Left lobe of liver (tissue), 2 donors: ENCODE data around the gene FAM98C. TPM values are rescaled to one million over a fixed set of nuclear protein-coding genes. Genes with fewer than 3 reads are reported as not detected.
"Not testable (repeated sequence)": the region's sequence is repeated elsewhere in the genome, so short reads cannot be mapped to it uniquely, and the experiment has no call there.

Source experiments
- ATAC-seq: fragments of 200-7000 bp; cut with Tn5 transposase; one replicate; pipeline ENCODE4 v1.9.1; 2020; ENCODE audit warnings: mild to moderate bottlenecking, moderate library complexity
- DNase-seq: peaks from one replicate; pipeline ENCODE4 v3.0.0-alpha.2; 2020; ENCODE audit warnings: low spot score
- total RNA-seq: library from RNA; stranded (reverse); gene quantifications from one replicate; pipeline ENCODE4 v1.2.1, GENCODE V29; 2021
- donor health status: DM: no; HTN: no; CAD: no; lungs with moderate emphysema.
- donor health status: DM: no; HTN: yes; CAD: no.

Gene FAM98C
- total RNA-seq, 1 donor from 2014 or later, result 8.7 TPM

GRCh38 chr19:38392707-38393308 lies 10.1 kb upstream of the FAM98C start:
- no peak for ATAC-seq

DNA sequence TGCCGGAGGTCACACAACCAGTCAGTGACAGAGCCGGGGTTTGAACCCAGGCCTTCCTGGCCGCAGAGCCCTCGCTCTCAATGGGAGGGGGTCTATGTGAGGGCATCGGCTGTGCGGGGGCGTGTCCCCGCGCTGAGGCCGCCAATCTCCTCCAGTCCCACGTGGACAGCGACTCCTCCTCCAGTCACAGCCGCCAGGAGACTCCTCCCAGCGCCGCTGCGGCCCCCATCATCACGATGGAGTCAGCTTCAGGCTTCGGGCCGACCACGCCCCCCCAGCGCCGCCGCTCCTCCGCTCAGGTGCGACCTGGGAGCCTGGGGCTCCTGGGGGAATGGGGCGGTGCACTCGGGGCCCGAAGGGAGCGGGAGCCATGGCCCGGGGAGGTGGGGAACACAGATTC lies 8.4 kb upstream of the FAM98C start:
- no peak for DNase-seq
- ATAC-seq, result no peak

More at GRCh38 chr19:38392707-38393308, 10.1 kb upstream of the FAM98C start:
- DNase-seq, result no peak

DNA sequence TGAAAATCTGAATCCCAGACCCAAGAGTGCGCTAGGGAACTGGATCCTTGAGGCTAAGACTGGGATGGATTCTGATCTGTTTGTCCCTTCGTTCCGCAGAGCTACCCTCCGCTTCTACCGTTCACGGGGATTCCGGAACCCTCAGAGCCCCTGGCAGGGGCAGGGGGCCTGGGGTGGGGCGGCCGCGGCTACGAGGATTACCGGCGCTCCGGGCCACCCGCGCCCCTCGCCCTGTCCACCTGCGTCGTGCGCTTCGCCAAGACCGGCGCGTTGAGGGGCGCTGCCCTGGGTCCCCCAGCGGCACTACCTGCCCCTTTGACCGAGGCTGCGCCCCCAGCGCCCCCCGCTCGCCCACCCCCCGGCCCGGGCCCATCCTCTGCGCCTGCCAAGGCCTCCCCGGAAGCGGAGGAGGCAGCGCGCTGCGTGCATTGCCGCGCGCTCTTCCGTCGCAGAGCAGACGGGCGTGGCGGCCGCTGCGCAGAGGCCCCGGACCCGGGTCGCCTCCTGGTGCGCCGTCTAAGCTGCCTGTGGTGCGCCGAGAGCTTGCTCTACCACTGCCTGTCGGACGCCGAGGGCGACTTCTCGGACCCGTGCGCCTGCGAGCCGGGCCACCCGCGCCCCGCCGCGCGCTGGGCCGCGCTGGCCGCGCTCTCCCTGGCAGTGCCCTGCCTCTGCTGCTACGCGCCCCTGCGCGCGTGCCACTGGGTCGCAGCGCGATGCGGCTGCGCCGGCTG lies 7.3 kb upstream of the FAM98C start:
- ATAC-seq, result no peak
- DNase-seq, result no peak

- DNase-seq, result no peak
- no peak for ATAC-seq
Observed at GRCh38 chr19:38399081-38399480, 3.8 kb upstream of the FAM98C start.

DNA sequence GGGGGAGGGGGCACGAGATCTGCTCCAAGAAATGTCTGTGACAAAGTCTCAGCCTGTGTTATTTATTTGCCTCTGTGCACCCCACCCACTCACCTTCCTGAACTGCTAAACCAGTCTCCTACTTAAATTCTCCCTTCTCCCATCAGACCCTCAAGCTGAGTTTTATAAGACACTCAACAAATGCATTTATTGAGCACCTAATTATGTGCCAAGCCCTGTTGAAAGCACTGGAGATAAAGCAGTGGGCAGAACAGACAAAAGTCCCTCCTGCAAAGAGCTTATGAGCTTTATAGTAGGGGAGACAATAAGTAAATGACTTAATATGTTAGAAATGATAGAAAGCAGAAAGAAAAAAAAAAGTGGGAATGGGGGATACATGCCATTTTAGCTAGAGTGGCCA lies 3.4 kb upstream of the FAM98C start:
- ATAC-seq (no peak), DNase-seq (no peak)

- ATAC-seq, result no peak
- no peak for DNase-seq
Observed at GRCh38 chr19:38400361-38400760, 2.5 kb upstream of the FAM98C start.

DNA sequence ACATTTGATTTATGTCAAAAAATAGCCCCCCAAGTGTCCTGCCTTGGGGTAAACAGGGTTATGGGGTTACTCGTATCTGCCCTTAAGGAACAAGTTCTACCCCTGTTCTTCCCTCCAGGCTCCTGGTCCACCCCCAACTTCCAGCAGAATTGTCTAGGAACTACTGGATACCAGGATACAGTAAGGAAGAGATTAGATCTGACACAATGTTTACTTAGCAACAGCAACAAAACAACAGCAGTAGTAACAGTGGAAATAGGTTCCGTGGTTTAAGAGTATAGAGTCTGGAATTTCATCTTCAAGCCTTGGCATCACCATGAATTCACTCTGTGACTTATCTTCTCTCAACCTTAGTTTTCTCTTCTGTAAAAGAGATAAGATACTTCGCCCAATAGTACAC lies 1.7 kb upstream of the FAM98C start:
- DNase-seq, result no peak
- ATAC-seq, result no peak

GRCh38 chr19:38402623-38402966 lies 298 bp upstream of the FAM98C start:
- ATAC-seq (no peak), DNase-seq (no peak)

DNA sequence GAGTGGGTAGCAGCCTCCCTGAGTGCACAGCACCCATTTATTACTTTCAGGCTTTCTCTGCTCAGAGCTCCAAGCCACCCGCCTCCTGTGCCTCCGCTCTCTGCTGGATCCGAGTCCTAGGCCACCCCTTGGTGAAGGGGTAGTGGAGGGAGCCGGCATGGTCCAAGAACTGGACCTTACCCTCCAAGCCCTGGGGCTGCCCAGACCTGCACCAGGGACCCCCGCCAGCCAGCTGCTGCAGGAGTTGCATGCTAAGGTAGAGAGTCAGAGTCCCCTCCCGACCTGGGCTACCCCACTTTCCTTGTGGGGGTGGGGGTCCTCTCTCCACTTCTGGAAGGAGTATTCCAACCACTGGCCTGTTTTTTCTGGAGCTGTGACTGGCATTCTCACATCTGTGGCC lies 2.0 kb downstream of the FAM98C start:
- ATAC-seq, result no peak
- no peak for DNase-seq

DNA sequence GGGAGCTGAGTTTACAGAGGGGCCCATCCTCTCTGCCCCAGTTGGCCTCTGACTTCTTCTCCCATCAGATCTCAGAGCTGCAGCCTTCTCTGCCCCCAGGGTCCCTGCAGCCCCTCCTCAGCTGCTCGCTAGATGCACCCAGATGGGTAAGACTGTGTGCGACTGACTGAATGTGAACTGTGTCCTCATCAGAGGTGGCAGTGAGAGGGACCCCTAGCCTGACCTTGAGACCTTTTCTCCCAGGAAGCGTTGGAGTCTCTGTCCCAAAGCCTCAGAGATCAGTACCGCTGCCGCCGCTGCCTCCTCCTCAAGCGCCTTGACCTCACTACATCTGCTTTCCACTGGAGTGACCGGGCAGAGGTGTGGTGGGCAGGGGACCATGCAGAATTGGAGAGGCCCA lies 2.4 kb downstream of the FAM98C start:
- no peak for DNase-seq
- ATAC-seq, result no peak

DNA sequence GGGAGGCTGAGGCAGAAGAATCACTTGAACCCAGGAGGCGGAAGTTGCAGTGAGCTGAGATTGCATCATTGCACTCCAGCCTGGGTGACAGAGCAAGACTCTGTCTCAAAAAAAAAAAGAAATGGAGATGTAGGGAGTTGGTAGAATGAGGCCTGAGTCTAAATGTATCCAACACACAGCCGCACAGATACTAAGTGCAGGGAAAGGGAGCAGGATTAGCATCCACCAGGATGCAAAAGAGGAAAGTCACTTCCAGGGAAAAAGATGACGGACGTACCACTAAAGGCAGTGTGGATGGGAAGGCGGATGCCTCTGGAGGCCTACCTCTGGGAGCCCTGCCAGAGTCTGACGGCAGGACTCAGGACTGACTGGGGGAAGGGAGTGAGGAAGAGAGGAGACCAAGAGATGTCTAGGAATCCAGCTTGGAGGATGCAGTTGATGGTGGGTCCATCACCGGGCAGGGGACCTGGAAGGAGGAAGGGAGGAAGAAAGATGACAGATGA lies 6.8 kb downstream of the FAM98C start:
- DNase-seq (no peak), ATAC-seq (peak; percentile 55)

- ATAC-seq, DNase-seq: not testable (repeated sequence)
Observed at GRCh38 chr19:38410407-38410806, 7.5 kb downstream of the FAM98C start.

- ATAC-seq (no peak), DNase-seq (no peak)
Observed at GRCh38 chr19:38411041-38411712, 8.3 kb downstream of the FAM98C start.

- DNase-seq, ATAC-seq: not testable (repeated sequence)
Observed at GRCh38 chr19:38411898-38412297, 9.0 kb downstream of the FAM98C start.

- DNase-seq (no peak), ATAC-seq (no peak)
Observed at GRCh38 chr19:38412491-38412890, 9.6 kb downstream of the FAM98C start.

- no peak for ATAC-seq
- no peak for DNase-seq
Observed at GRCh38 chr19:38412961-38413360, 10.1 kb downstream of the FAM98C start.

DNA sequence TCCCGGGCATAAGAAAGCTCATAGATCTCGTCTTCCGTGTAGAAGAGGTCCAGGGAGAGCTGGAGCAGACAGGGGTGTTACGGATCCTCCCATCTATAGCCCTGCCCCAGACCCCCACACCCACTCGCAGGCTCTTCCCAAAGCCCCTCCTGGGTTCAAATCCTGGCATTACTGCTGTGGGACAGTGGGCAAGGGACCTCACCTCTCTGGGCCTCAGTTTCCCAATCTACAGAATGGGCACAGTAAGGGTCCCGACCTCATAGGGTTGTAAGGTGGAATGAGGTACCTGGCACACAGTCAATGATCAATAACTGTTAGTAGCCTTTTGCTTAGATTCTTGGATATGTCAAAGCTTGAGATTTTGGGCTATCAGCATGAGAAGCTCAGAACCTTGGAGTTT lies 10.5 kb downstream of the FAM98C start:
- ATAC-seq, result no peak
- no peak for DNase-seq

DNA sequence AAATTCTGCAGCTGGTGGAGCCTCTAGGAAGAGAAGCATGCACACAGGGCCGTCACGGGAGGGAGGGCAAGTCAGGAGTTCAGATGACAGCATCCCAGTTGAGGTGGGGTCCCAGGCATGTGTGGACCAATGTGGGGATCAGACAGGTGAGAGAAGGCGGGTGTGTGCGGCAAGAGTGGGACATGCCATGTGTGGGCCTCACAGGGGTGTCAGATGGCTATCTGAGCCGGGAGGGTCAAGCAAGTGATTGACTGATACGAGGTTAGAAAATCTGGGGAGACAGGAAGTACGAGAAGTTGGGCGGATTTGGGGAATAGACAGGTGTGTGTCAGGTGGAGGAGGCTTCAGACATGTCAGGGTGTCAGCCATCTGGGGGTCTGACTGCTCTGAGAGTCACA lies 14.3 kb downstream of the FAM98C start:
- DNase-seq (no peak), ATAC-seq (no peak)

- ATAC-seq (peak; percentile 69), DNase-seq (peak; percentile 56)
Observed at GRCh38 chr19:38417544-38418506, 14.9 kb downstream of the FAM98C start.

DNA sequence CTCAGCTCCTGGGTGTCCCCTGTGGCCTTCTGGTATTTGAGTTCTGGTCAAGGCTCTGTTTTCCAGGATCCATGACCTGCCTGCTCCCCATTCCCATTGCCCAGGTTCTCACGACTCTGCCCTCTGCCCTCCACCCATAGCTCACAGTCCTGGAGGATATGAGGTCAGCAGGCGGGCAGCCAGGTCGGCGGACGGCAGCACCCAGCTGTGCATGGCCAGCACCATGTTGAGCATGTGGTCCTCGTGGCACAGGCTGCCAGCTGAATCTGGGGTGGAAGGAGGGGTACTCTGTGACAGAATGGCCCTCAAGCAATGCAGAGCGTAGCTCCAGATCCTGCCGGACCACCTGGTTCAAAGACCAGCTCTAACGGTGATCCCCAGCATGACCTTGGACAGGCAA lies 18.0 kb downstream of the FAM98C start:
- DNase-seq, result no peak
- ATAC-seq, result no peak

DNA sequence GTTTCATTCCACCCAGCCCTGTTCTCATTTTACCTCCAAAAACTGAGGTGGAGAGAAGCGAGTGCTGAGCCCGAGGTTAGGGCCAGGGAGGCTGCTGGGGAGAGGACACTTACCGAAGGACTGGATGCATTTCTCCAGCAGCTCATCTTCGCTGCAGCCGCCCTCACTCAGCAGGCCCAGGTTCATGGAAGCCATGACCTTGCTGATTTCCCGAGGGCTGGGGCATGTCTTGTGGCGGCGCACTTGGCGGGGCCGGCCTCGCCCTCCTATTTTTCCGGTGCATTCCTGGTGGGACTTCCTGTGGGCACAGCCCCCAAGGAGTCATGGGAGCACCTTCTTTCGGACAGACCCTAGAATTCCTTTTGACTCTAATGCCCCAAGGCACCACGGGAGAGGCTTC lies 19.0 kb downstream of the FAM98C start:
- no peak for ATAC-seq

More for the DNA sequence above, 19.0 kb downstream of the FAM98C start:
- no peak for DNase-seq
